CD8-positive, alpha-beta memory T cell (primary cell): ENCODE data around the gene MUCL3. TPM values are rescaled to one million over a fixed set of nuclear protein-coding genes. Genes with fewer than 3 reads are reported as not detected.

ENCODE experiments used
- CTCF ChIA-PET: fragments of 350-600 bp; sonication (Branson Sonifier 250); formaldehyde crosslinking; loops from one replicate; lab custom pipeline; 2021; ENCODE audit warnings: antibody characterized with exemption; lab: Charles Lee
- POLR2A ChIA-PET: fragments of 350-600 bp; sonication (Branson Sonifier 250); formaldehyde crosslinking; loops from one replicate; lab custom pipeline; 2021; ENCODE audit warnings: antibody characterized with exemption; lab: Charles Lee
- DNase-seq, 5 donors: peaks; one replicate each; pipeline versions ENCODE4 v3.0.0 to v3.0.0-alpha.2; 2020 to 2022; ENCODE audit warnings: mixed read lengths in 1 of 5
- H3K27ac ChIP-seq: one replicate; pipeline ENCODE4 v1.7.0; 2013; ENCODE audit warnings: low read depth, mild to moderate bottlenecking, low read length, moderate library complexity
- H3K27me3 ChIP-seq: 2 replicates; pipeline ENCODE4 v1.7.0; 2013; ENCODE audit warnings: low read length, mild to moderate bottlenecking; ENCODE audit not compliant: insufficient read depth, poor library complexity, severe bottlenecking
- H3K36me3 ChIP-seq: 2 replicates; pipeline ENCODE4 v1.7.0; 2013; ENCODE audit warnings: mild to moderate bottlenecking, low read length, moderate library complexity; ENCODE audit not compliant: insufficient read depth
- H3K4me1 ChIP-seq: 2 replicates; pipeline ENCODE4 v1.7.0; 2013; ENCODE audit warnings: mild to moderate bottlenecking, low read length, moderate library complexity; ENCODE audit not compliant: insufficient read depth
- H3K4me3 ChIP-seq: 2 replicates; pipeline ENCODE4 v1.7.0; 2013; ENCODE audit warnings: mild to moderate bottlenecking, low read length
- H3K9me3 ChIP-seq: 2 replicates; pipeline ENCODE4 v1.7.0; 2013; ENCODE audit warnings: mild to moderate bottlenecking, low read length
- H3K27ac Mint-ChIP-seq, 8 donors: one replicate each; pipeline ENCODE4 v1.8.0; 2020 to 2021; ENCODE audit warnings: mixed read lengths in 8 of 8, mild to moderate bottlenecking in 6 of 8, inconsistent platforms in 3 of 8, moderate library complexity in 3 of 8
- H3K27me3 Mint-ChIP-seq, 2 donors: one replicate each; pipeline ENCODE4 v1.8.0; 2020 to 2021; ENCODE audit warnings: mixed read lengths in 2 of 2, mild to moderate bottlenecking in 1 of 2, moderate library complexity in 1 of 2
- H3K36me3 Mint-ChIP-seq, 3 donors: one replicate each; pipeline ENCODE4 v1.8.0; 2020 to 2021; ENCODE audit warnings: mixed read lengths in 3 of 3, inconsistent platforms in 1 of 3, mild to moderate bottlenecking in 1 of 3
- H3K4me1 Mint-ChIP-seq, 3 donors: one replicate each; pipeline ENCODE4 v1.8.0; 2020 to 2021; ENCODE audit warnings: mixed read lengths in 3 of 3, inconsistent platforms in 1 of 3, mild to moderate bottlenecking in 1 of 3
- H3K4me3 Mint-ChIP-seq, 7 donors: one replicate each; pipeline ENCODE4 v1.8.0; 2020 to 2021; ENCODE audit warnings: mixed read lengths in 7 of 7, mild to moderate bottlenecking in 6 of 7, moderate library complexity in 4 of 7, inconsistent platforms in 2 of 7
- H3K9me3 Mint-ChIP-seq, 5 donors: one replicate each; pipeline ENCODE4 v1.8.0; 2020 to 2022; ENCODE audit warnings: mixed read lengths in 5 of 5, mild to moderate bottlenecking in 3 of 5, moderate library complexity in 2 of 5, inconsistent platforms in 1 of 5
- polyA plus RNA-seq: library from polyadenylated mRNA; unstranded; fragments of 300-500 nt; fragmentation: Illumina TruSeq; gene quantifications from one replicate; pipeline ENCODE4 v1.2.3, GENCODE V29; 2021
- total RNA-seq, 2 experiments: library from RNA; stranded (reverse); gene quantifications; one replicate each; pipeline ENCODE4 v1.2.3, GENCODE V29; 2021

The MUCL3 gene
- total and polyA plus RNA-seq, 3 experiments from 2014 or later: not detected

DNA sequence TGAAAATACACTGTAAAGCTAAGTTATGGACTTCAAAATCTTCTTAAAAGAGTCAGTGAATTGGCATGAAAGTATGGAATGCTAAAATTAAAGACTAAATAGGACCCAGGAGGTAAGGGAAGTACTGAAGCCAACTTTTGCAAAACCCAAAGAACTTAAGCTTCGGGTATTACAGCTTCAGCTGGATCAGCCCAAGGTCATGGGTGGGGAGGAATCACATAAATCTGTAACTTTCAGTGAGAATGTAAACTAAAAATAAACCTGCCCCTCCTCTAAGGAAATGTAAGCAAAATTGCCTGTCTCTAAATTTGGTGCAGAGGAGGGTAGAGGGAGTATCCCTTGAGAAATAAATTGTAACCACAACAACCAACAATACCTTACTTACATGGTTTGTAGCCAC lies 38.4 kb downstream of the MUCL3 start:
- Histone ChIP-seq H3K4me3 (no peak overlapping the region), H3K27me3 (peaks cover 5% of the 10 kb centered on the region), H3K27ac (no peak overlapping the region), H3K36me3 (no peaks in the 10 kb centered on the region), H3K9me3 (no peaks in the 10 kb centered on the region), H3K4me1 (no peaks in the 10 kb centered on the region)
- Mint-ChIP-seq H3K27me3 (peaks cover 17 to 48% of the 10 kb centered on the region in 2 donors), H3K4me1 (no peaks in the 10 kb centered on the region), H3K27ac (no peak overlapping the region), H3K9me3 (no peaks in the 10 kb centered on the region), H3K4me3 (no peak overlapping the region), H3K36me3 (no peaks in the 10 kb centered on the region)
- ChIA-PET POLR2A (no interaction called here), CTCF (no interaction called here)
- DNase-seq: no peak

DNA sequence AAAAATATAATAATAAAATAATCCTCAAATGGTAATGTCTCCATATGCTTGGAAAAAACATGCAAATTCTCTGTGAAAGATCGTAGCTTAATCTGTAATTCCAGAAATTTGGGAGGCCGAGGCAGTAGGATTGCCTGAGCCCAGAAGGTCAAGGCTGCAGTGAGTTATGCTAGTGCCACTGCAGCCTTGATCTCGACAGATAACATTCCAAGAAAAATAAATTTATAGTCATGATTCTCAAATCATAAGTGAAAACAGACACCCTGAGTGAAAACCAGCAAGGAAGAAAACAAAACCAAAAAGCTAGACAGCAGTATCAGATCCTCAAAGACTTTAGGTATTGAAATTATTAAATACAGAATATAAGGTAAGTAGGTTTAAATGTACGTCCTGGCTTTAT lies 38.9 kb downstream of the MUCL3 start:
- POLR2A ChIA-PET: no interaction called here
- Mint-ChIP-seq H3K27ac (no peak overlapping the region), H3K36me3 (no peaks in the 10 kb centered on the region), H3K27me3 (peaks cover 18 to 49% of the 10 kb centered on the region in 2 donors), H3K4me1 (no peaks in the 10 kb centered on the region), H3K9me3 (no peaks in the 10 kb centered on the region), H3K4me3 (no peak overlapping the region)
- Histone ChIP-seq H3K4me3 (no peak overlapping the region), H3K27me3 (peaks cover 5% of the 10 kb centered on the region), H3K36me3 (no peaks in the 10 kb centered on the region), H3K9me3 (no peaks in the 10 kb centered on the region), H3K4me1 (no peaks in the 10 kb centered on the region), H3K27ac (no peak overlapping the region)
- CTCF ChIA-PET: no interaction called here
- no peak for DNase-seq

DNA sequence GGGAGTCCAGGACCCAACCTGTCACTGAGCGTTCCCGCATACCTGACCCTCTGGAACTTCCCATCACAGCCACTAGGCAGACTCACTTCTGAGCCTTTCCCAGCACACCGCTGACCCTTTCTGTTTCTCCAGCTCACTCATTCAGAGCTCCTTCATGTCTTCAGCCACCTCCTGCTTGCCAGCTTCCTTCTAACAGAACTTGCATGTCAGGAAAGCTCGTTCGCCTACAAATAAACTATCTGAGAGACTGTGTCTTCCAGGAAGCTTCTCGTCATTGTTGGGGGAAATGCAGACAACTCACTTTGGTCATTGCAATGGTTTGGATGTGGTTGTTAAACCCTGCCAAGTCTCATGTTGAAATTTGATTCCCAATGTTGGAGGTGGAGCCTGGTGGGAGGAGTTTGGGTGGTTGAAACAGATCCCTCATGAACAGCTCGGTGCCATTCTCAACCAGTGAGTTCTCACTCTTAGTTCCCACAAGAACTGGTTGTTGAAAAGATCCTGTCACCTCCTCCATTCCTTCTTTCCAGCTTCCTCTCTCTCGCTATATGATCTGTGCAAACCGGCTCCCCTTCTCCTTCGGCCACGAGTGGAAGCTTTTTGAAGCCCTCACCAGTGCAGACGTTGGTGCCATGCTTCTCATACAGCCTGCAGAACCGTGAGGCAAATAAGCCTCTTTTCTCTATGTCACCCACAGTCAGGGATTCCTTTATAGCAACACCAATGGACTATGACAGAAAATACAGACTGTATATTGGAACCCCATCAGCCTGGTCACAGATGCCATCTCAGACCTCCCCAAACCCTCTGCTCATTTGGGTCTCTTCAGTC lies 41.4 kb downstream of the MUCL3 start:
- CTCF ChIA-PET: interaction anchor here (0.7 kb wide), 1 partner anchor 19 kb away, joined by 3 read pairs; no protein-coding TSS in a partner anchor
- H3K9me3 Mint-ChIP-seq: no peaks in the 10 kb centered on the region
- Histone ChIP-seq H3K27ac (no peak overlapping the region), H3K36me3 (no peaks in the 10 kb centered on the region), H3K9me3 (no peaks in the 10 kb centered on the region), H3K27me3 (peaks cover 5% of the 10 kb centered on the region), H3K4me3 (no peak overlapping the region), H3K4me1 (no peaks in the 10 kb centered on the region)
- no peak overlapping the region for H3K4me3 Mint-ChIP-seq
- H3K27me3 Mint-ChIP-seq: peaks cover 21 to 56% of the 10 kb centered on the region in 2 donors
- no peaks in the 10 kb centered on the region for H3K36me3 Mint-ChIP-seq
- no peaks in the 10 kb centered on the region for H3K4me1 Mint-ChIP-seq
- POLR2A ChIA-PET: no interaction called here
- no peak for DNase-seq
- no peak overlapping the region for H3K27ac Mint-ChIP-seq

DNA sequence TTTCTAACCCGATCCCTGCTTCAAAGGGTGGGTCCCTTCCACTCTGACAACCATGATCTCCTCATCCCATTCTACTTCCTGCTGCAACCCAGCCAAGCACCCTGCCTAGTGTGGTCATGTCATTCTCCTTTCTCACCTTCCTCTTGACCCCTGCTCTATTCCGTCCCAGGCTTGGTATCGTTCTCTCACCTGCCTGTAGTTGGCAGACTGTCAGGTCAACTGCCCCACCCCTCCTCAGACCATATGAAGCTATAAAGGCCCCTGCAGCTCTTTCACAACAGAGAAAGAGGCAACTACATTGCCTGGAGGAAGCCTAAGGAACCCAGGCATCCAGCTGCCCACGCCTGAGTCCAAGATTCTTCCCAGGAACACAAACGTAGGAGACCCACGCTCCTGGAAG lies 42.7 kb downstream of the MUCL3 start, which contains the start of gene MUC21:
TSS of gene MUC21 (plus strand) at position 280 of the 400 bp plus-strand sequence. CDS start 241 bp downstream, outside the sequence.
- Mint-ChIP-seq H3K27me3 (peaks cover 25 to 49% of the 10 kb centered on the region in 2 donors), H3K4me1 (no peaks in the 10 kb centered on the region), H3K9me3 (no peaks in the 10 kb centered on the region), H3K27ac (no peak within 1 kb of the TSS), H3K4me3 (no peak within 1 kb of the TSS), H3K36me3 (no peaks in the 10 kb centered on the region)
- no peak for DNase-seq
- Histone ChIP-seq H3K27me3 (peaks cover 5% of the 10 kb centered on the region), H3K4me1 (no peaks in the 10 kb centered on the region), H3K36me3 (no peaks in the 10 kb centered on the region), H3K27ac (no peak within 1 kb of the TSS), H3K9me3 (no peaks in the 10 kb centered on the region), H3K4me3 (no peak within 1 kb of the TSS)
- ChIA-PET CTCF (no interaction called here), POLR2A (no interaction called here)

DNA sequence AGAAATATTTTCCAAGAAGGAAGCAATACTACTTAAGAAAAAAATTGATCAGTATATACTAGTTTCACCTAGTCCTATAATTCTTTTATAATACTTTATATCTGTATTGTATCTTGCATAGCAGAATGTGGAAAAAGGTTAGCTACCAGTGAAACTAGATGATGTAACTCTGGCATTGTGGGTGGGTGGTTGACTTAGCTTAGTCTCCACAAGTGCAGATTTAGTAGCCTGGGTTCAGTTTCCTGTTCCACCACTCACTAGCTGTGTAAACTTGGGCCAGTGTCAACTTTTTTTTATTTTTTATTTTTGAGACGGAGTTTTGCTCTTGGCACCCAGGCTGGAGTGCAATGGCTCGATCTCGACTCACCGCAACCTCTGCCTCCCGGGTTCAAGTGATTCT lies 44.7 kb downstream of the MUCL3 start:
- Histone ChIP-seq H3K9me3 (no peaks in the 10 kb centered on the region), H3K27ac (no peak overlapping the region), H3K27me3 (peaks cover 5% of the 10 kb centered on the region), H3K4me1 (peaks cover 4% of the 10 kb centered on the region), H3K4me3 (no peak overlapping the region), H3K36me3 (no peaks in the 10 kb centered on the region)
- H3K27ac Mint-ChIP-seq: no peak overlapping the region
- H3K36me3 Mint-ChIP-seq: no peaks in the 10 kb centered on the region
- no peaks in the 10 kb centered on the region for H3K9me3 Mint-ChIP-seq
- H3K4me3 Mint-ChIP-seq: no peak overlapping the region
- DNase-seq: no peak
- ChIA-PET CTCF (no interaction called here), POLR2A (no interaction called here)
- peaks cover 5% of the 10 kb centered on the region in 3 donors for H3K4me1 Mint-ChIP-seq
- H3K27me3 Mint-ChIP-seq: peaks cover 25 to 39% of the 10 kb centered on the region in 2 donors

DNA sequence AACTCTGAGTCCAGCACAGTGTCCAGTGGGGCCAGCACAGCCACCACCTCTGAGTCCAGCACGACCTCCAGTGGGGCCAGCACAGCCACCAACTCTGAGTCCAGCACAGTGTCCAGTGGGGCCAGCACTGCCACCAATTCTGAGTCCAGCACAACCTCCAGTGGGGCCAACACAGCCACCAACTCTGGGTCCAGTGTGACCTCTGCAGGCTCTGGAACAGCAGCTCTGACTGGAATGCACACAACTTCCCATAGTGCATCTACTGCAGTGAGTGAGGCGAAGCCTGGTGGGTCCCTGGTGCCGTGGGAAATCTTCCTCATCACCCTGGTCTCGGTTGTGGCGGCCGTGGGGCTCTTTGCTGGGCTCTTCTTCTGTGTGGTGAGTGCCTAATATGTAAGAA lies 46.5 kb downstream of the MUCL3 start:
- H3K9me3 ChIP-seq: no peaks in the 10 kb centered on the region
- Mint-ChIP-seq H3K27ac (no peak overlapping the region), H3K4me1 (peaks cover 9 to 11% (median 11%) of the 10 kb centered on the region in 3 donors), H3K27me3 (peaks cover 18 to 27% of the 10 kb centered on the region in 2 donors), H3K9me3 (no peaks in the 10 kb centered on the region), H3K4me3 (no peak overlapping the region), H3K36me3 (no peaks in the 10 kb centered on the region)
- no peak for DNase-seq
- H3K27ac ChIP-seq: no peak overlapping the region
- POLR2A ChIA-PET: no interaction called here
- H3K4me1 ChIP-seq: peaks cover 4% of the 10 kb centered on the region
- CTCF ChIA-PET: no interaction called here
- peaks cover 2% of the 10 kb centered on the region for H3K27me3 ChIP-seq
- H3K4me3 ChIP-seq: no peak overlapping the region
- no peaks in the 10 kb centered on the region for H3K36me3 ChIP-seq

DNA sequence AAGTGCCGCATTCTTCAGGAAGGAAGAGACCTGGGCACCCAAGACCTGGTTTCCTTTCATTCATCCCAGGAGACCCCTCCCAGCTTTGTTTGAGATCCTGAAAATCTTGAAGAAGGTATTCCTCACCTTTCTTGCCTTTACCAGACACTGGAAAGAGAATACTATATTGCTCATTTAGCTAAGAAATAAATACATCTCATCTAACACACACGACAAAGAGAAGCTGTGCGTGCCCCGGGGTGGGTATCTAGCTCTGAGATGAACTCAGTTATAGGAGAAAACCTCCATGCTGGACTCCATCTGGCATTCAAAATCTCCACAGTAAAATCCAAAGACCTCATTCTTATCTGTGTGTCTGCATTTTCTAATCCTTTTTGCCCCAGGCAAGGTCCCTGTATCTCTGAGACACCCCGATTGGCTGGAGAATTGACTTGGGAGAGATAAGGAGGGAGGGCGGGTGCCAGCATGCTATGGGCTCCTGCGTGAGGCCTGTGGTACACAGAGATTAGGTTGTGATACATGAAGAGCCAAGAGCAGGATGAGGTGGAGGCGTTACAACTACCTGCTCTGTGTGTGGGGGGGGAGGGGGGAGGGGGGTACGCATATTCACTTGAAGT lies 47.5 kb downstream of the MUCL3 start:
- H3K27me3 Mint-ChIP-seq: peaks cover 11 to 16% of the 10 kb centered on the region in 2 donors
- no peak overlapping the region for H3K27ac ChIP-seq
- H3K27ac Mint-ChIP-seq: no peak overlapping the region
- H3K9me3 Mint-ChIP-seq: no peaks in the 10 kb centered on the region
- no peak overlapping the region for H3K4me3 ChIP-seq
- H3K4me1 Mint-ChIP-seq: peaks cover 9 to 11% (median 11%) of the 10 kb centered on the region in 3 donors
- peaks cover 4% of the 10 kb centered on the region for H3K4me1 ChIP-seq
- no peaks in the 10 kb centered on the region for H3K27me3 ChIP-seq
- H3K9me3 ChIP-seq: no peaks in the 10 kb centered on the region
- H3K4me3 Mint-ChIP-seq: no peak overlapping the region
- no peak for DNase-seq
- no peaks in the 10 kb centered on the region for H3K36me3 Mint-ChIP-seq
- no peaks in the 10 kb centered on the region for H3K36me3 ChIP-seq
- CTCF ChIA-PET: no interaction called here
- POLR2A ChIA-PET: no interaction called here

DNA sequence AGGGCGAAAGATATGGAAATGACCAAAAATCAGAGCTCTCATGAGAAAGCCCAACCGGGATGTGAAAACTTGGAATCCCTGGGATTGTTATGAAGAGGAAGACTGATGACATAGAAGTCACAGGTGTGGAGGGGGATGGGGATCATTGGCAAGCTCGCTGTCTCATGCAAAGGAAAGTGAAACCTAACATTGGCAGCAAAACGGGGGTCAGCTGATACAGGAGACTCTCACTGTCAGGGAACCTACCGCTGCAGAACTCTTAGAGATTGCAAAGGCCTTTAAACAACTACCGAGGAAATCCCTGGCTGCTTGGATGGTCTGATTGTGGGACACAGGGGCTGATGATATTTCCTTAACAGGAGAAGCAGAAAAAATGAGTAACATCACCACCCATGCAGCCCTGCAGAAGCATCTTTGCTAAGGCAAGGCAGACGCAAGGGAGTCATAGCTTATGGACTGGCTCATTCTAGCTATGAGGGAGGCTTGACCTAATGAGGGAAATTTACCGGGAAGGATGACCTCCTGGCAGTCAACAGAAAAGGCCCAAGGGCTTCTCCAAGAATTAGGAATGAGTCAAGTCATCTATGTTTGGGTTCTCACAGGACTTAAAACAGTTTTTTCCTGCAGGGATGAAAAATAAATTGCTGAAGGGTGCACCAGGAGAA lies 49.8 kb downstream of the MUCL3 start:
- peak in 1 of 5 donors; percentile 17 for DNase-seq
- Histone ChIP-seq H3K27ac (no peak overlapping the region), H3K9me3 (no peaks in the 10 kb centered on the region), H3K36me3 (no peaks in the 10 kb centered on the region), H3K4me3 (no peak overlapping the region), H3K27me3 (no peaks in the 10 kb centered on the region), H3K4me1 (peaks cover 4% of the 10 kb centered on the region)
- Mint-ChIP-seq H3K27ac (peak overlapping the region in 5 of 8 donors; percentile 3 to 75 (median 49)), H3K4me3 (peak overlapping the region; percentile 40 to 88 (median 76)), H3K36me3 (no peaks in the 10 kb centered on the region), H3K9me3 (no peaks in the 10 kb centered on the region), H3K4me1 (peaks cover 9 to 11% (median 11%) of the 10 kb centered on the region in 3 donors), H3K27me3 (peaks cover 6 to 9% of the 10 kb centered on the region in 2 donors)
- ChIA-PET POLR2A (no interaction called here), CTCF (no interaction called here)
